NCI-H510A treated with DMSO at 0.1 percent for 48 hours (cell line): ENCODE measurements around the gene PID1.

ENCODE experiments used
- DNase-seq: peaks from one replicate; lab custom pipeline; 2025; lab: John Stamatoyannopoulos, UW

Gene PID1, protein sequence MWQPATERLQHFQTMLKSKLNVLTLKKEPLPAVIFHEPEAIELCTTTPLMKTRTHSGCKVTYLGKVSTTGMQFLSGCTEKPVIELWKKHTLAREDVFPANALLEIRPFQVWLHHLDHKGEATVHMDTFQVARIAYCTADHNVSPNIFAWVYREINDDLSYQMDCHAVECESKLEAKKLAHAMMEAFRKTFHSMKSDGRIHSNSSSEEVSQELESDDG

GRCh38 chr2:229270551-229271410 lies at the start of gene PID1:
Gene PID1, minus strand, starts transcription at chr2:229271287. Its CDS starts 244 bp downstream, at chr2:229271043.
- DNase-seq, result peak; percentile 74

DNA sequence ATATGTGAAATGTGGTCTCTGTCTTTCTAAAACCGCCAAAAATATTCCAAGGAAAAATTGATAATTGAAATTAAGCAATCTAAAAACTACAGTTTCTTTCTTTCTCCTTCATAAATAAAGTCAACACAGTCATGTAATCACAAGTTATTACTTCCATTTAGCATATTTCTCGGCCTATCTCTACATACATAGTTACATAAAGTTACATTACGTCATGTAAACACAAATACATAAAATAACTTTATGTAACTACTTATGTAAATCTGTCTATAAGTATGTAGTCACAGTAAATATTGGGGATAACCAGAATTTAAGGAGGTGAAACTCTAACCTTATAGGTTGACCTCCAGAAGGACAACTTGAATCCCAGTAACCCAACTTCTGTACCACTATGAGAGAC lies 48.5 kb upstream of the PID1 start:
- DNase-seq, result no peak

- no peak for DNase-seq
Measured at GRCh38 chr2:229314117-229314516, 43.0 kb upstream of the PID1 start.

- no peak for DNase-seq
Measured at GRCh38 chr2:229313591-229313990, 42.5 kb upstream of the PID1 start.

- no peak for DNase-seq
Measured at GRCh38 chr2:229301237-229301636, 30.1 kb upstream of the PID1 start.

DNA sequence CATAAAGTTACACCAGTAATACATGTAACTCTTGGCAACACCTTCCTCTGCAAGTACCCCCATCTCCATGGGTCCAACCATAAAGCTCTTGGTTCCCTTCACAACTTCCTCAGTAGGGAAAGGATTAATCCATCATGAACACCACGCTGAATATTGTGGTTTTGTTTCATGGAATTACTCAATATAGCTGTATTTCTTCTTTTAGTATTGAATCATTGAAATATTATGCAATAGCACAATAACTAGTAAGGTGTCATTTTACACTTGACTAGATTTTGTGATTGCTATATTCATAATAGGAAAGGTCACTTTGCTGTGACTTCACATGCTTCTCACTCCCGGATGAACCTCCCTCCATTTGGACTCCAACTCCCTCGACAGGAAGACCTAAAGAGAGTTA lies 29.7 kb upstream of the PID1 start:
- DNase-seq, result no peak

DNA sequence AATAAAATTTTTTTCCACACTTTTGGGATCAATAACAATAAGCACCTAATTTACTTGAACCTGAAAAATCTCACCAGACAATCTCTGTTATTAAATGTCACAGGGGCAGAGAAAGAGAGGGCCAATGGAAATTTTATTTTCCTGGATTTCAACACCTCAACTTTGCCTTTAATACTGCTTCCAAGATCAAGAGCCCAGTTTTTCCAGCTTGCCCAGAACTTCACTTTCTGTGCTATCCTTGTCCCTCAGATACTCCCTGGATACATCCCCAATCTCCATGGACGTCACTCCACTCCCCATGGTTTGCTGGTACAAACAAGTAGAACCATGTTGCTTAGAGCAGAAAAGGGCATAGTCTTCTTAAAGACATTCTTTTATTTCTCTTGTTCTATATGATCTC lies 29.3 kb upstream of the PID1 start:
- DNase-seq, result no peak

GRCh38 chr2:229297247-229297646 lies 26.2 kb upstream of the PID1 start:
- peak; percentile 10 for DNase-seq

DNA sequence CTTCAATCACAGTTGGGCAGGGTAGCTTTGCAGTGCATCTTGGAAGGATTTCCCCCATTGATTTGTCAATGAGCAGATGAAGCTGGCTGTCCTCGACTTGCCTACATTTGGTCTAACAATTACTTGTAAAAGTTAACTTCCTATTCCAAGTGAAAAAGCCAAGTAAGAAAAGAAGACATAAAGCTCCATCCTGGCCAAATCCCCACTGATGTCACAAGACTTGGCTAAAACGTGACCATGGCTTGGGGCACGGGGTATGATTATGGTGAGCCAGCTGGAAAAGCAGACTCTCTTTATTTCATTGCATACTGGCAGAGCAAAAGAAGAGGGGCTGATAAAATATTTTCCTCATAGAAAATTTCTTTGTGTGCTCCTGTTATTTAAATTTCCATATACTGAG lies 25.4 kb upstream of the PID1 start:
- DNase-seq, result no peak

GRCh38 chr2:229296016-229296415 lies 24.9 kb upstream of the PID1 start:
- DNase-seq, result no peak

DNA sequence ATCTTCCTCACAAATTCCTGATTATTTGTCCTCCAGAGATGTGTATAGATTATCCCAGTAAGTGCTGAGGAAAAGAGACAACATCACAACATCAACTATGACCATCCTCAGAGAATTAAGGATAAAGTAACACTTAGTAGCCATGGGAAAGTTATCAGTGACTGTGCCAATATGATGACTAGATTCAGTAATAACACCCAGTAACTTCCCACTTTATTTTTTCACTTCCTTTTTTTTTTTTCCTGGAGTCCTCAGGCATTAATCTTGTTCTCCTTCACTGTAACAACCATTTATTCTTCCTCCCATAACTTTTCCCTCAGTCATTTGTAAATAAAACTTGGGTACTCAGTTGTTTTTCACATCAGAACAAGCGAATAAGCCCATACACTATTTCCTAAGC lies 16.7 kb upstream of the PID1 start:
- no peak for DNase-seq

DNA sequence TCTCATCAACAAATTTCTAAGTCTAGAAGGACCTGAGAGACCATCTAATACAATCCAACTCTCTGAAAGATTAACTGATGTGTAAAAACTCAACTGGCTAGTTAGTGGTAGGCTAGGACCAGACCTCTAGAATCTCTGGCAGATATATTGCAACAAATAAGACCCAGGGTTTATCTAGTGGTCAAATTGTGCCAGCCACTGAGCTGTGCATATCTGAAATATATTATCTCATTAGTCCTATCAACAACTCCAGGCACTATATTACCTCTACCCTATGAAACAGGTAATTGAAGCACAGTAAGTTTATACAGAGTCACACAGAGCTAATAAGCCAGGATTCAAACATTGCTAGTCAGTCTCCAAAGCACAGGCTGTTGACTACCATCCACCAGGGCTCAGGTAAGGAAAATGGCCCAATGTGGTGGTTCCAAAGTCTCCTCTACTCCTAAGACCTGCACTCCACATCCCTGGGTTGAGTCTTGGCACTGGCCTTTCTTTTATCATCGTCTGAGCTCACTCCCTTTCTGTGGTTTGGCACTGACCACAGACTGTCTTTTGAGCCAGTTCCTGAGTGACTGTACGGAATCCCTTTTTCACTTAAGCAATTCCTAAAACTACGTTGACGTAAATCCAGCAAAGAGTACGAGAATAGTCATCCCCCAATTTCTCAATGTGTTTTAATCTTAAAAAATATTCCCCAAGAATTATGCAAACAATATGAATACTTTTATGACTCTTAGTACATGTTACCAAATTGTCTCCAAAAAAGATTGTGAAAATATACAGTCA lies 11.9 kb upstream of the PID1 start:
- no peak for DNase-seq

DNA sequence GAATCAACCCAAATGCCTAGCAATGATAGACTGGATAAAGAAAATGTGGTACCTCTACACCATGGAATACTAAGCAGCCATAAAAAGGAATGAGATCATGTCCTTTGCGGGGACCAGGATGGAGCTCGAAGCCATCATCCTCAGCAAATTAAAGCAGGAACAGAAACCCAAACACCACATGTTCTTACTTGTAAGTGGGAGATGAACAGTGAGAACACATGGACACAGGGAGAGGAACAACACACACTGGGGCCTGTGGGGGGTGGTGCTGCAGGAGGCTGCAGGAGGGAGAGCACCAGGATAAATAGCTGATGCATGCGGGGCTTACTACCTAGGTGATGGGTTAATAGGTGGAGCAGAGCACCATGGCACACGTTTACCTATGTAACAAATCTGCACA lies 8.4 kb upstream of the PID1 start:
- DNase-seq, result no peak

DNA sequence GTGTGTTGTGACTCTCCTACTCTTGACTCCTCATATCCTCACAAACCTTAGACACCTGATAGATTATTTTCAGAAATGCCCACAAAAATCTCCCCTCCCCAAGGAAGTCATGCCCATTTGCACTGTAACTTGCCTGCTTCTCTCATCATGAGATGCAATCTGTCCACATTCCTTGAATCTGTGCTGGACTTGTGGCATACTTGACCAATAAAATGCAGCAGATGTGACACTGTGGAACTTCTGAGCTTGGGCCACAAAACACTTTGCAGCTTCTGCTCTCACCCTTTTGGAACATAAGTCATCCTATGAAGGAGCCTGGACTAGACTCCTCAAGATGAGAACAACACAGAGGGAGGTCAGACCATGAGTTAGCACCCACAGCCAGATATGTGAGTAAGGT lies 4.4 kb upstream of the PID1 start:
- DNase-seq, result no peak

- peak; percentile 98 for DNase-seq
Measured at GRCh38 chr2:229273723-229274338, 2.7 kb upstream of the PID1 start.

DNA sequence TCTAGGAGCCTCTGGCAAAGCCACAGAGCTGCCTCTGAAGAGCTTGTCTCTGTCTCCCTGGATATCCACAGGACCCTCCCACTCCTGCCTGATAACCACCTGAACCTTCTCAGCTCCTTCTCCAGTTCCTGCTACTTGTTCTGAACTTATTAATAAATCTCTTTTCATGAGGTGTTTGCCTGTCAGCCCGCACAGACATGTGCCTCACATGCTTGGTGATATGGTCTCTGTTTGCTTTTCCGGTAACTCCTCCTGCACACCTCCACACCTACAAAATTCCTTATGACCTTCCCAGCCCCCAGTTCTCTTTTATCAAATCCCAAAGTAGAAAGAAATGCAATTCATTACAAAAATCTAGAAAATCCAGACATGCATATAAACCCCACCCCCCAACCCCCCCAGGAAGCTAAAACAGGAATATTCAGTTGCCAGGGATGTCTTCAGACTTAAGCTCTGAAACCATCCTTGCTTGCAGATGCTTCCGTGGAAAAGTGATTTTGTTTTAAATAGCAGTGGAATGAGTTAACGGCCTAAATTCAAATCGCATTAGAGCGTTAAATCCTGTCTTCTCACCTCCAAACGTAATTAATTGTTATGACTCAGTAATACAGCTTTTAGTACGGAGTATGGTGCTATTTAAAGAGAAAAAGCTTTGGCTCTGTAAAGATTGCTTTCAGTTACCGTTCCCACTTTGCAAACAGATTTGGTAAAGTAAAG lies 2.1 kb upstream of the PID1 start:
- DNase-seq, result no peak

DNA sequence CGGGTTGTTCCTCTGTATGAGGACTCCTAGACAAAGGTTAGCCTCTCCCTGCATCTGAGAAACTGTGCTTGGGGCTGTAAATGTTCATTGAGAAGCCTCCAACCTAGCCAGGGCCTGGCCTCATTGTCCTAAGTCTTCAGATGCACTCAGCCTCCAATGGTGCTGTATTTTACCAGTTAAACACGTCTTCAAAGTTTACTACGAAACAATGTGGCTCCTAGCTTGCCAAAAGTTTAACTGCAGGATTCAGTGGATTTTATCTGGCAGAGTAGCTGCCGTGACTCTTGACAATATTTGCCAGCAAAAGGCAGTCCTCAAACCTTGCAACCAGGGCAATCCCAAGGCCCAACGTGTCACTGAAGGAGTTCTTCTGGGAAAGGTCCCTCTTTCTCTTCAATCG lies 1.1 kb downstream of the PID1 start:
- no peak for DNase-seq

DNA sequence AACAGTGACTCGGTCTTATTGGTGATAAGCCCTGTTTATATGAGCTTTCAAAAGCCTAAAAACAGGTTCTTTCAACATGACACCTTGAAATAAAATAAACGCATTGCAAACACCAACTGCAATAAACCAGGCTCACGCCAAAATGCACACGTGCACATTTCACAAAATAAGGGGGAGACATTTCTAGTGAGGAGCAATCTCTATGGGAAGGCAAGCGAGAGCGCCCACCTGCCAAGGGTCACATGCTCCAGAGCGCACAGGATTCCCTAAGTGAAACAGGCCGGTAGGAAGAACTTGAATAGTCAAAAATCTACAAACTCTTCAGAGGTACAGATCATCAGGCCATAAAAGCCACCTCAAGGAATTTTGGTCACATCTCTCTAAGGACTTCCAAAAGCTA lies 1.9 kb downstream of the PID1 start:
- no peak for DNase-seq

- DNase-seq, result no peak
Measured at GRCh38 chr2:229268626-229269025, 2.5 kb downstream of the PID1 start.

- no peak for DNase-seq
Measured at GRCh38 chr2:229267080-229267479, 4.0 kb downstream of the PID1 start.

DNA sequence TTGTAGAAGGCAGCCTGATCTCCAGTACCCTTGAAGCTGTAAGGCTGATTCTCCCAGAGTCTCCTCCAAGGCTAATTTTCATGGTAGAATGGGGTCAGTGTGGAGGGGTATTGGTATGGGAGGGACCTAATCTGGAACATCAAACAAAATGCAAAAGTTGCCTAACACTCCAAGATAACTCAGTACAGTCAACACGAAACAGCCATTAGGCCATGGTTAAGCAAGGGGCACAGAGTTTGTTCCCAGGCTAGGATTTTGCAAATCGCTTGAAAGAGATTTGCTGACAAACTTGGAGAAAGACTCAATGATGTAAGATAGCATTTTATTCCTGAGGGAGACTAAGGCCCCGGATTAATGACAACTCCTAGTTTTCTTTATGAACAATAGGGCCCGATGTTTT lies 5.4 kb downstream of the PID1 start:
- no peak for DNase-seq

- DNase-seq, result no peak
Measured at GRCh38 chr2:229261599-229261998, 9.5 kb downstream of the PID1 start.
